HepG2 (cell line): ENCODE measurements around the gene PDGFA. TPM values are rescaled to one million over a fixed set of nuclear protein-coding genes. Genes with fewer than 3 reads are reported as not detected.
A peak's percentile ranks its signal among the peaks of the same experiment; 100 is the strongest.

Experiments used
- ATF6 ChIP-seq: sonication (generic); formaldehyde crosslinking; conservative IDR thresholded peaks from 2 replicates; pipeline ENCODE4 v1.4.0; 2020; ENCODE audit warnings: missing genetic modification reagents
- CBX1 ChIP-seq: IDR thresholded peaks from one replicate; pipeline ENCODE4 v1.6.1; 2016; ENCODE audit warnings: antibody characterized with exemption, low read depth
- HMG20B ChIP-seq: conservative IDR thresholded peaks from 2 replicates; pipeline ENCODE4 v1.6.1; 2016; ENCODE audit warnings: missing genetic modification reagents, missing compliant biosample characterization
- HMGXB3 ChIP-seq: sonication (generic); formaldehyde crosslinking; IDR thresholded peaks from 2 replicates; pipeline ENCODE4 v1.4.0; 2020; ENCODE audit warnings: missing genetic modification reagents, borderline replicate concordance
- IRF2 ChIP-seq: IDR thresholded peaks from 2 replicates; pipeline ENCODE4 v1.6.1; 2018; ENCODE audit warnings: missing genetic modification reagents, missing compliant biosample characterization
- PHF8 ChIP-seq: sonication (generic); formaldehyde crosslinking; IDR thresholded peaks from 2 replicates; pipeline ENCODE4 v1.5.0; 2020; ENCODE audit warnings: missing genetic modification reagents
- POGK ChIP-seq: sonication (generic); formaldehyde crosslinking; conservative IDR thresholded peaks from 2 replicates; pipeline ENCODE4 v1.8.0; 2022; ENCODE audit warnings: mild to moderate bottlenecking, moderate library complexity, missing genetic modification reagents
- ZNF142 ChIP-seq: sonication (generic); formaldehyde crosslinking; IDR thresholded peaks from 2 replicates; pipeline ENCODE4 v1.4.0; 2020; ENCODE audit warnings: missing genetic modification reagents
- ZNF232 ChIP-seq: sonication (generic); formaldehyde crosslinking; IDR thresholded peaks from 2 replicates; pipeline ENCODE4 v1.4.0; 2020; ENCODE audit warnings: missing genetic modification reagents, borderline replicate concordance
- ZNF605 ChIP-seq: sonication (generic); formaldehyde crosslinking; IDR thresholded peaks from 2 replicates; pipeline ENCODE4 v1.8.0; 2022; ENCODE audit warnings: mild to moderate bottlenecking, missing genetic modification reagents
- ZNF629 ChIP-seq: sonication (generic); formaldehyde crosslinking; conservative IDR thresholded peaks from 2 replicates; pipeline ENCODE4 v1.5.0; 2020; ENCODE audit warnings: missing genetic modification reagents
- ZSCAN22 ChIP-seq: sonication (generic); formaldehyde crosslinking; IDR thresholded peaks from 2 replicates; pipeline ENCODE4 v1.4.0; 2020; ENCODE audit warnings: mild to moderate bottlenecking, missing genetic modification reagents
- polyA plus RNA-seq, 8 experiments: library from polyadenylated mRNA; depleted of rRNA in 3 of 8; stranded (reverse) in 7 of 8; unstranded in 1 of 8; fragments of >200 nt; fragmentation: Illumina TruSeq in 4 of 8; extraction: Trizol in 4 of 8; gene quantifications; 2 replicates each; pipeline versions ENCODE4 v1.2.1 to v1.2.3, GENCODE V29; 2011 to 2016; ENCODE audit warnings: low read depth in 4 of 8, missing spikeins in 1 of 8, mixed read lengths in 1 of 8; ENCODE audit not compliant: insufficient read depth in 1 of 8
- total RNA-seq, 5 experiments: library from RNA; depleted of rRNA; stranded (reverse); fragments of >200 nt; fragmentation: Illumina TruSeq; extraction: Trizol; gene quantifications; 2 replicates each; pipeline ENCODE4 v1.2.3, GENCODE V29; 2016; ENCODE audit warnings: low read depth in 1 of 5
- TF ChIP-seq, protein P1 (sequence below): sonication (generic); formaldehyde crosslinking; IDR thresholded peaks from 2 replicates; pipeline ENCODE4 v1.4.0; 2020; ENCODE audit warnings: missing genetic modification reagents

Gene PDGFA
- total and polyA plus RNA-seq, 2 of the 13 experiments (the other 11 are each of a cell fraction or from before 2014, with no cell fraction given), result 1.5 to 3.4 TPM

- TF ChIP-seq HMG20B (CRISPR knock-in tag), result no peak
- no peak for TF ChIP-seq CBX1
- no peak for TF ChIP-seq POGK (CRISPR knock-in tag)
- no peak for TF ChIP-seq HMGXB3 (CRISPR knock-in tag)
- TF ChIP-seq, protein P1, sequence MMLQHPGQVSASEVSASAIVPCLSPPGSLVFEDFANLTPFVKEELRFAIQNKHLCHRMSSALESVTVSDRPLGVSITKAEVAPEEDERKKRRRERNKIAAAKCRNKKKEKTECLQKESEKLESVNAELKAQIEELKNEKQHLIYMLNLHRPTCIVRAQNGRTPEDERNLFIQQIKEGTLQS (CRISPR knock-in tag), result no peak
- no peak for TF ChIP-seq ZSCAN22
- TF ChIP-seq PHF8 (CRISPR knock-in tag), result no peak
- TF ChIP-seq IRF2, result no peak
- TF ChIP-seq ZNF605, result 0 out of 2 replicates have a peak, but pooled peaks have one; percentile 6
- TF ChIP-seq ZNF142, result no peak
- TF ChIP-seq ZNF629 (CRISPR knock-in tag), result no peak
- no peak for TF ChIP-seq ZNF232 (CRISPR knock-in tag)
- TF ChIP-seq ATF6 (CRISPR knock-in tag), result no peak
Measured at GRCh38 chr7:553636-554111, 34.0 kb upstream of the PDGFA start (continued).
